WTC11 (cell line): Measurements from ENCODE around the gene AEBP2. TPM values are rescaled to one million over a fixed set of nuclear protein-coding genes. Genes with fewer than 3 reads are reported as not detected.

ENCODE experiments used
- ATAC-seq: fragments of 200-7000 bp; cut with Tn5 transposase; 2 replicates; pipeline ENCODE4 v1.10.0; 2021; ENCODE audit warnings: mild to moderate bottlenecking, moderate library complexity
- CTCF ChIA-PET: fragments of 300-600 bp; sonication (Branson Sonifier 250); formaldehyde crosslinking; loops from one replicate; lab custom pipeline; 2021; ENCODE audit warnings: antibody characterized with exemption; lab: Charles Lee
- POLR2A ChIA-PET: fragments of 350-600 bp; sonication (Branson Sonifier 250); formaldehyde crosslinking; loops from one replicate; lab custom pipeline; 2021; ENCODE audit warnings: antibody characterized with exemption; lab: Charles Lee
- DNase-seq: peaks from one replicate; pipeline ENCODE4 v3.0.0; 2021; ENCODE audit warnings: low spot score
- H3K27ac Mint-ChIP-seq: 2 replicates; pipeline ENCODE4 v1.8.0; 2021; ENCODE audit warnings: mixed read lengths
- H3K27me3 Mint-ChIP-seq: 2 replicates; pipeline ENCODE4 v1.8.0; 2021; ENCODE audit warnings: low read depth, mild to moderate bottlenecking, moderate library complexity, mixed read lengths
- H3K36me3 Mint-ChIP-seq: 2 replicates; pipeline ENCODE4 v1.8.0; 2021; ENCODE audit warnings: mixed read lengths
- H3K4me1 Mint-ChIP-seq: 2 replicates; pipeline ENCODE4 v1.8.0; 2022; ENCODE audit warnings: mixed read lengths
- H3K4me3 Mint-ChIP-seq: 2 replicates; pipeline ENCODE4 v1.8.0; 2021; ENCODE audit warnings: mild to moderate bottlenecking, moderate library complexity, mixed read lengths
- H3K9me3 Mint-ChIP-seq: 2 replicates; pipeline ENCODE4 v1.8.0; 2021; ENCODE audit warnings: mixed read lengths
- AR ChIP-seq: fragments of 250-450 bp; sonication (Bioruptor Pico); IDR thresholded peaks from 2 replicates; pipeline ENCODE4 v1.9.0; 2021; ENCODE audit warnings: mild to moderate bottlenecking
- CTCF ChIP-seq: fragments of 200-600 bp; IDR thresholded peaks from 2 replicates; pipeline ENCODE4 v1.8.0; 2022; ENCODE audit warnings: antibody characterized with exemption
- E2F4 ChIP-seq: sonication (generic); formaldehyde crosslinking; IDR thresholded peaks from 2 replicates; pipeline ENCODE4 v1.8.1; 2022; ENCODE audit warnings: low read depth, mild to moderate bottlenecking, moderate library complexity, missing genetic modification reagents, borderline replicate concordance
- E2F5 ChIP-seq: sonication (generic); formaldehyde crosslinking; IDR thresholded peaks from 2 replicates; pipeline ENCODE4 v1.8.1; 2022; ENCODE audit warnings: mild to moderate bottlenecking, moderate library complexity, missing genetic modification reagents
- EMX1 ChIP-seq: fragments of 250-450 bp; sonication (Bioruptor Pico); IDR thresholded peaks from 2 replicates; pipeline ENCODE4 v1.8.0; 2021; ENCODE audit warnings: mild to moderate bottlenecking
- ERG ChIP-seq: fragments of 250-450 bp; sonication (Bioruptor Pico); IDR thresholded peaks from 2 replicates; pipeline ENCODE4 v1.8.0; 2021; ENCODE audit warnings: mild to moderate bottlenecking
- NFE2L1 ChIP-seq: sonication (generic); formaldehyde crosslinking; IDR thresholded peaks from 2 replicates; pipeline ENCODE4 v1.8.1; 2023; ENCODE audit warnings: missing genetic modification reagents
- NFYB ChIP-seq: sonication (generic); formaldehyde crosslinking; conservative IDR thresholded peaks from 2 replicates; pipeline ENCODE4 v1.8.0; 2022; ENCODE audit warnings: low read depth, missing genetic modification reagents
- NR3C1 ChIP-seq: sonication (generic); formaldehyde crosslinking; conservative IDR thresholded peaks from 2 replicates; pipeline ENCODE4 v1.8.1; 2023; ENCODE audit warnings: low read depth, mild to moderate bottlenecking, missing genetic modification reagents
- PRRX2 ChIP-seq: fragments of 250-450 bp; sonication (Bioruptor Pico); IDR thresholded peaks from 2 replicates; pipeline ENCODE4 v1.8.0; 2021; ENCODE audit warnings: mild to moderate bottlenecking
- RORB ChIP-seq: fragments of 250-450 bp; sonication (Bioruptor Pico); IDR thresholded peaks from 2 replicates; pipeline ENCODE4 v1.9.0; 2021; ENCODE audit warnings: mild to moderate bottlenecking
- SOX15 ChIP-seq: fragments of 250-450 bp; sonication (Bioruptor Pico); IDR thresholded peaks from 2 replicates; pipeline ENCODE4 v1.9.0; 2021; ENCODE audit warnings: mild to moderate bottlenecking
- TP53 ChIP-seq: sonication (generic); formaldehyde crosslinking; IDR thresholded peaks from 2 replicates; pipeline ENCODE4 v1.8.1; 2023; ENCODE audit warnings: mild to moderate bottlenecking, missing genetic modification reagents
- USF2 ChIP-seq: sonication (generic); formaldehyde crosslinking; IDR thresholded peaks from 2 replicates; pipeline ENCODE4 v1.8.1; 2023; ENCODE audit warnings: mild to moderate bottlenecking, missing genetic modification reagents, moderate library complexity
- ZNF416 ChIP-seq: fragments of 250-450 bp; sonication (Bioruptor Pico); IDR thresholded peaks from 2 replicates; pipeline ENCODE4 v1.9.0; 2021; ENCODE audit warnings: mild to moderate bottlenecking, inconsistent platforms
- ZNF423 ChIP-seq: fragments of 250-450 bp; sonication (Bioruptor Pico); IDR thresholded peaks from 2 replicates; pipeline ENCODE4 v2.1.2; 2022; ENCODE audit warnings: mild to moderate bottlenecking, moderate library complexity
- total RNA-seq: library from RNA; stranded (reverse); gene quantifications from 3 replicates; pipeline ENCODE4 v1.2.3, GENCODE V29; 2021

AEBP2 gene
- total RNA-seq, 1 experiment from 2014 or later: 65.9 TPM

- CTCF ChIA-PET: interaction anchor here (1.0 kb wide), 1 partner anchor 116 kb away, joined by 3 read pairs; no protein-coding TSS in a partner anchor
- Mint-ChIP-seq H3K27me3 (no peaks in the 10 kb centered on the region), H3K4me3 (no peak overlapping the region), H3K9me3 (no peaks in the 10 kb centered on the region), H3K27ac (no peak overlapping the region), H3K4me1 (peaks cover 24% of the 10 kb centered on the region), H3K36me3 (no peaks in the 10 kb centered on the region)
- no peak for TF ChIP-seq E2F5
- no peak for TF ChIP-seq ZNF423
- TF ChIP-seq CTCF: no peak
- TF ChIP-seq USF2 (CRISPR knock-in tag): no peak
- no peak for TF ChIP-seq RORB (CRISPR knock-in tag)
- DNase-seq (no peak), ATAC-seq (no peak)
- POLR2A ChIA-PET: no interaction called here
Measured at GRCh38 chr12:19527866-19528265, 88.6 kb downstream of the AEBP2 start.

GRCh38 chr12:19528750-19529149, 89.5 kb downstream of the AEBP2 start:
- DNase-seq: no peak
- ChIA-PET CTCF (no interaction called here), POLR2A (no interaction called here)
- no peaks in the 10 kb centered on the region for H3K27me3 Mint-ChIP-seq
- ATAC-seq: peak; percentile 49
- no peak overlapping the region for H3K4me3 Mint-ChIP-seq
- H3K27ac Mint-ChIP-seq: peak overlapping the region; percentile 19
- TF ChIP-seq ERG (CRISPR knock-in tag) (0 out of 2 replicates have a peak, but pooled peaks have one; percentile 20), PRRX2 (CRISPR knock-in tag) (peak; percentile 72; the same call in 1 of the 2 replicates), SOX15 (no peak), EMX1 (CRISPR knock-in tag) (0 out of 2 replicates have a peak, but pooled peaks have one; percentile 30), ZNF416 (CRISPR knock-in tag) (0 out of 2 replicates have a peak, but pooled peaks have one; percentile 31)
- H3K9me3 Mint-ChIP-seq: no peaks in the 10 kb centered on the region
- peaks cover 32% of the 10 kb centered on the region for H3K4me1 Mint-ChIP-seq
- H3K36me3 Mint-ChIP-seq: no peaks in the 10 kb centered on the region

- ChIA-PET CTCF (no interaction called here), POLR2A (no interaction called here)
- H3K36me3 Mint-ChIP-seq: no peaks in the 10 kb centered on the region
- TF ChIP-seq TP53 (CRISPR knock-in tag): no peak
- TF ChIP-seq E2F4: no peak
- TF ChIP-seq NFE2L1 (CRISPR knock-in tag): no peak
- H3K27ac Mint-ChIP-seq: no peak overlapping the region
- ATAC-seq: no peak
- no peak overlapping the region for H3K4me3 Mint-ChIP-seq
- no peak for DNase-seq
- peaks cover 1% of the 10 kb centered on the region; the same call in 1 of the 2 replicates for H3K9me3 Mint-ChIP-seq
- H3K27me3 Mint-ChIP-seq: no peaks in the 10 kb centered on the region
- peaks cover 27% of the 10 kb centered on the region for H3K4me1 Mint-ChIP-seq
Measured at GRCh38 chr12:19529951-19530636, 90.8 kb downstream of the AEBP2 start.

GRCh38 chr12:19530637-19531023, 91.3 kb downstream of the AEBP2 start:
- ChIA-PET POLR2A (no interaction called here), CTCF (no interaction called here)
- no peaks in the 10 kb centered on the region for H3K27me3 Mint-ChIP-seq
- 0 out of 2 replicates have a peak overlapping the region, but pooled peaks have one; percentile 23 for H3K27ac Mint-ChIP-seq
- ATAC-seq (no peak), DNase-seq (no peak)
- H3K4me3 Mint-ChIP-seq: no peak overlapping the region
- H3K36me3 Mint-ChIP-seq: no peaks in the 10 kb centered on the region; the same call in 1 of the 2 replicates
- H3K9me3 Mint-ChIP-seq: peaks cover 6% of the 10 kb centered on the region
- TF ChIP-seq NFYB (CRISPR knock-in tag) (no peak), NR3C1 (CRISPR knock-in tag) (no peak), AR (CRISPR knock-in tag) (no peak)
- peaks cover 25% of the 10 kb centered on the region for H3K4me1 Mint-ChIP-seq
